Upper lobe of right lung (tissue), 1 donor: ENCODE data around the gene ZNF462. TPM values are rescaled to one million over a fixed set of nuclear protein-coding genes. Genes with fewer than 3 reads are reported as not detected.

ENCODE experiments used
- ATAC-seq: fragments of 200-7000 bp; cut with Tn5 transposase; one replicate; pipeline ENCODE4 v1.9.1; 2020; ENCODE audit warnings: mild to moderate bottlenecking, moderate library complexity
- DNase-seq: peaks from one replicate; pipeline ENCODE4 v3.0.0-alpha.2; 2020
- H3K27ac ChIP-seq: fragments of 200-600 bp; one replicate; pipeline ENCODE4 v1.8.0; 2022
- H3K27me3 ChIP-seq: fragments of 200-600 bp; one replicate; pipeline ENCODE4 v1.8.0; 2022; ENCODE audit warnings: mild to moderate bottlenecking
- H3K36me3 ChIP-seq: fragments of 200-600 bp; one replicate; pipeline ENCODE4 v1.8.0; 2022
- H3K4me1 ChIP-seq: fragments of 200-600 bp; one replicate; pipeline ENCODE4 v1.8.0; 2022
- H3K4me3 ChIP-seq: fragments of 200-600 bp; one replicate; pipeline ENCODE4 v1.8.0; 2022; ENCODE audit warnings: mild to moderate bottlenecking
- H3K9me3 ChIP-seq: fragments of 200-600 bp; one replicate; pipeline ENCODE4 v1.8.0; 2022
- CTCF ChIP-seq: fragments of 200-600 bp; IDR thresholded peaks from one replicate; pipeline ENCODE4 v1.8.0; 2022; ENCODE audit warnings: antibody characterized with exemption
- intact Hi-C: fragments of 100-400 bp; cut with DNase I; formaldehyde crosslinking; loops from one replicate; pipeline ENCODE4 v1.11.0; 2022
- total RNA-seq: library from RNA; stranded (reverse); fragmentation: NEBNext Ultra II Directional; extraction: Animal tissue kit (Norgen Biotek cat#: 25700); gene quantifications from one replicate; pipeline ENCODE4 v1.2.1, GENCODE V29; 2021
- donor health status: DM: no; HTN: yes; CAD: no; lungs with severe emphysema.

Gene ZNF462
- total RNA-seq, 1 donor from 2014 or later = 25.4 TPM

- no peak for ATAC-seq
- H3K36me3 ChIP-seq = peaks cover 6% of the 10 kb centered on the region
- no peaks in the 10 kb centered on the region for H3K27me3 ChIP-seq
- no peak overlapping the region for H3K27ac ChIP-seq
- no peak overlapping the region for H3K4me3 ChIP-seq
- H3K9me3 ChIP-seq = no peaks in the 10 kb centered on the region
- intact Hi-C loops = no loop called here
- no peak for DNase-seq
- TF ChIP-seq CTCF = no peak
- no peaks in the 10 kb centered on the region for H3K4me1 ChIP-seq
These were observed 91.6 kb downstream of the ZNF462 start for GRCh38 chr9:106954558-106954957.

DNA sequence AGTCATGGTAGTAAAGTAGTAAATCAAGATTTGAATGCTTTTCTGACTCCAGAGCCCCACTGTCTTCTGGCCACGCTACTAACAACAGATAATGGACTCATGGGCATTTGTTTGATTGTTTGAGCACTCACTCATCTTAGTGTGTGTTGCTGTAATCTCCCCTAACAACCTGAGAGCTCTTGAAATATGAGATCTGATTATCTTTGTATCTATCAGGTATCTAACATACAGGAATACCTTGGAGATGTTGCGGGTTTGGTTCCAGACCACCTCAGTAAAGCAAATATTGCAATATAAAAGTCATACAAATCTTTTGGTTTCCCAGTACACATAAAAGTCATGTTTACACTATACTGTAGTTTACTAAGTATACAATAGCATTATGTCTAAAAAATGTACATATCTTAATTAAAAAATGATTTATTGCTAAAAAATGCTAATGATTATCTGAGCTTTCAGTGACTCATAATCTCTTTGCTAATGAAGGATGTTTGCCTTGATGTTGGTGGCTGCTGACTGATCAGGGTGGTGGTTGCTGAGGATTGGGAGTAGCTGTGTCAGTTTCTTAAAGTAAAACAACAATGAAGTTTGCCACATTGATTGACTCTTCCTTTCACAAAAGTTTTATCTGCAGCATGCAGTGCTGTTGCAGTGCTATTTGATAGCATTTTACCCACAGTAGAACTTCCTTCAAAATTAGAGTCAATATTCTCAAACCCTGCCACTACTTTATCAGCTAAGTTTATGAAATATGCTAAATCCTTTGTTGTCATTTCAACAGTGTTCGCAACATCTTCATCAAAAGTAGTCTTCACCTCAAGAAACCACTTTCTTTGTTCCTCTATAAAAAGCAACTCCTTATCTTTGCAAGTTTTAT is 92.2 kb downstream of the ZNF462 start:
- no peaks in the 10 kb centered on the region for H3K9me3 ChIP-seq
- no peak overlapping the region for H3K27ac ChIP-seq
- peaks cover 6% of the 10 kb centered on the region for H3K36me3 ChIP-seq
- no peaks in the 10 kb centered on the region for H3K27me3 ChIP-seq
- no peak for DNase-seq
- TF ChIP-seq CTCF = no peak
- H3K4me1 ChIP-seq = no peaks in the 10 kb centered on the region
- no peak overlapping the region for H3K4me3 ChIP-seq
- ATAC-seq = no peak
- intact Hi-C loops = no loop called here

DNA sequence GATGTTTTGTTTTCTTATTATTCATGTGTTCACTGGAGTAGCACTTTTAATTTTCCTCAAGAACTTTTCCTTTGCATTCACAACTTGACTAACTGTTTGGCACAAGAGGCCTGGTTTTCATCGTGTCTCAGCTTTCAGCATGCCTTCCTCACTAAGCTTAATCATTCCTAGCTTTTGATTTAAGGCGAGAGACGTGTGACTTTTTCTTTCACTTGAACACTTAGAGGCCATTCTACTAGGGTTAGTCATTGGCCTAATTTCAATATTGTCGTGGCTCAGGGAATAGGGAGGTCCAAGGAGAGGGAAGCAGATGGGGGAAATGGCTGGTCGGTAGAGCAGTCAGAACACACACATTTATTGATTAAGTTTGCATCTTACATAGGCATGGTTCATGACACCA is 94.0 kb downstream of the ZNF462 start:
- ATAC-seq = no peak
- no peak overlapping the region for H3K27ac ChIP-seq
- intact Hi-C loops = no loop called here

DNA sequence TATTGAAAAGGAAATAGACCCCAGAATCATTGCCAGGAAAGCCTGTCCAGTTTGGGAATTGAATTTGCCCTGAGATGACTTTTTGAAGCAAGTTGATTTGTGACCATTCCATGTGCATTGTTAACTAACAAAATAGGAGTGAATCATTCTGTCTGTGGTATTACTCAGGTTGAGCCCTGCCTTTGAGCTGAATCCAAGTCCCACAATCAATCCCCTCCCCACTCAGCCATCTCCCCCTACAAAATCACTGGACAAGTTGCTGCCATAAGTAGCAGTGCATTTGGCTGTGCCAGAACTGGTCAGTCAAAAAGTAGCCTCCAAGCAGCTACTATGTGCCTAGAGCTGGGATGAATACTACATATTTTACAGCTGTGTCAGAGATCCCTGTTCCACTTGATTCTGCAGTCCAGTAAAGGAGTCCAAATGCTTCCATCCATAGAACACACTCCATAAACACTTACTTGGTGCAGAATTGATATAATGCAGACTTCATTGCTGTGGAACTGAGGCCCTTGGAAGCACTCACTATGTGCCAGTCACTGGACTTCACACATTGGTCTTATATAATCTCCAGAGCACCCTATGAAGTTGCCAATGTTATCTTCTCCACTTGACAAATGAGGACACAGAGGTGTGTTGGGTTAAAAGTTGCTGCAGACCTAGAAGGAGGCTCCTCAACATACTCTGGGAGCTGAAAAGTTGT is 96.1 kb downstream of the ZNF462 start:
- intact Hi-C loops = no loop called here
- Histone ChIP-seq H3K4me1 (no peaks in the 10 kb centered on the region), H3K4me3 (no peak overlapping the region), H3K27ac (no peak overlapping the region), H3K36me3 (peaks cover 6% of the 10 kb centered on the region), H3K27me3 (no peaks in the 10 kb centered on the region), H3K9me3 (no peaks in the 10 kb centered on the region)
- ATAC-seq = no peak
- DNase-seq = no peak
- no peak for TF ChIP-seq CTCF

More for the DNA sequence above, 94.0 kb downstream of the ZNF462 start:
- DNase-seq = no peak
- Histone ChIP-seq H3K4me3 (no peak overlapping the region), H3K9me3 (no peaks in the 10 kb centered on the region), H3K4me1 (no peaks in the 10 kb centered on the region), H3K36me3 (peaks cover 6% of the 10 kb centered on the region), H3K27me3 (no peaks in the 10 kb centered on the region)
- TF ChIP-seq CTCF = no peak

DNA sequence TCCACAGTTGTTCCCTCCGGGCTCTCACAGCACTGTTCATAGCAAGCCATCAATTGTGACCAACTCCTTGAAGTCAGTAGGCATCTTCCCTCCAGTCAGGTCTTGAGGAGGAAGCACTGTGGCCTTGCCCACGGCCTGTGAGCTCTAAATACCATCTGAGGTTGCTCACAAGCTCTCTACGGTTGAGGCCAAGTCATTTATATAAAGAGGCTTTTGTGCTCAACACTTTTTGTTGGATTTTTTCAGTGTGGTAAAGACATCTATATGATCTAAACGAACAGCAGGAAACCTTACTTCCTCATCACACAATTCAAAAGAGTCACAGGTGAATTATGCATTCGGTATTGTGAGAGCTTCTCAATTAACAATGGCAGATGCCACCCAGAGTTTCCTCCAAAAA is 97.3 kb downstream of the ZNF462 start:
- Histone ChIP-seq H3K4me1 (no peaks in the 10 kb centered on the region), H3K27me3 (no peaks in the 10 kb centered on the region), H3K4me3 (no peak overlapping the region), H3K27ac (no peak overlapping the region), H3K9me3 (no peaks in the 10 kb centered on the region), H3K36me3 (peaks cover 6% of the 10 kb centered on the region)
- no peak for TF ChIP-seq CTCF
- intact Hi-C loops = no loop called here
- no peak for DNase-seq
- no peak for ATAC-seq
